CD4-positive, alpha-beta T cell treated with Interleukin-12 subunit alpha and Interleukin-12 subunit beta, for 1 hour (primary cell): ENCODE measurements around the gene MEGF11.
"Not testable (repeated sequence)": the region's sequence is repeated elsewhere in the genome, so short reads cannot be mapped to it uniquely, and the experiment has no call there.

Experiments
- DNase-seq: peaks from one replicate; pipeline ENCODE4 v3.0.0-alpha.2; 2020

Gene MEGF11

DNA sequence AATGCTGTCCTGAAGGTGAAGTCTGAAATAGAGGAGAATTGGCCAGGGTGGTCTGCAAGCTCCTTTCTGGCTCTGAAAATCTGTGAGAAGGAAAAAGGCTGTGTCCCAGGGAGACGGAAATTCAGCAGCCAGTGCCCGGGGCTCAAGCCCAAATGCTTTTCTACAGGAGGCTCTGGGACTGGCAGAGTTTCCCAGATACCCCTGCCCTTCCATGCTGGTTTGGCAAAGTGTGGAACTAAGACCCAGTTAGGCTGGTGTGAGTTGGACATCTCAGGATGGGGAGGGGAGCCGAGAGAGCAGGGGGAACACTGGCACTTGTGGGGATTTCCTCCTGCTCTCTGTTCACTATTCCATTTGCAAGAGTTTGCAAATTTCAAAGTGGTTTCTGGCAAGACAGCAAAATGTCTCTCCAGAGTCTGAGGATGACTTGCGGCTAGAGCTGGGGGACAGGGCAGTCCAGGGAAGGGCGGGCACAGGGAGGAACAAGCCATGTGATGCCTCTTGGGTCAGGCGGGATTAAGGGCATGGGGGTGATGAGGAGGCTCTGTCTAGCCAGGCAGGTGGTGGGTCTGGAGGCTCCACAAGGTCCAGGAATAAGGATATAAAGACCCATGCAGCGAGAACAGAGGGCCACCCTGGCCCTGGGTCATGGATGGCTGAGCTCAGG is 231.9 kb downstream of the MEGF11 start:
- DNase-seq, result no peak

DNA sequence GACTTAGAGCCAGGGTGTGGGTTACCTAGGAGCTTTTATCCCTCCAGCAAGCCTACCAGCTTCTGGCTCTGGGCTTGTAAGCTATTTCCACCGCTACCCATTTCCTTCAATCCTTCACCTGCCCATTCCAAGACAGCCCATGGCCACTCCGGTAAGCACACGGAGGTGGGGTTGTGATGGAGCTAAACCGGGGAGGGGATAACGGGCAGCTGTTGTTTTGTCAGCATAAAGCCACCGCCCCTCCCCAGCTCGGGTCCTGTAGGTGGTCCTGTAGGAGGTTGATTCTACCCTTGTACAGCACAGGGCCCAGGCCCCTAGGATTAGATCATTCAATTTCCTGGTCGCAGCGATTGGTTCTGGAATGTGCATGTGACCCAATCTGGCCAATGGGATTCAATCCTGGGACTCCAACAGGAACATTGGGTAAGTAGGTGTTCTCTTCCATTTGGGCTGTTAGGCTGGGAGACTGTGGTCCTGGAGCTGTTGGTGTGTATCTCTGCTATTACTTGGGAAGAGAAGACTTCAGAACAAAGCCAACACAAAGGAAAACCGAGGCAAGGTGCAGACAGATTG is 233.6 kb downstream of the MEGF11 start:
- DNase-seq, result no peak

DNA sequence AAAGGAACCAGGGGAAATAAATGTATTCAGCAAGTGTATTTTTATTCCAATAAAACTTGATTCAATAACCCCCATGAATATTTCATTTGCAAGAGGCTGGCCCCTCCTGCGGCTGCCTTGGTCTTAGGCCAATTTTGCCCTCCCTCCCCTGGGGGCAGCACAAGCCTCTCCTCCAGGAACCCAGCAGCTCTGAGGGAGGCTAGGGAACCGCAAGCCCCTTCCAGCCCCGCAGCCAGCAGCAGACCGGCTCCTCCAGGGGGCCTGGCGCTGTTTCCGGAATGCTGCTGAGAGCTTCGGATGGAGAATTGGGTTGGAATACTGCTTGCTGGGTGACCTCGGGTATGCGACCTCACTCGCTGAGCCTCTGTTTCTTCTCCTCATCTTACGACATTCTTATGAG is 234.2 kb downstream of the MEGF11 start:
- DNase-seq, result no peak

DNA sequence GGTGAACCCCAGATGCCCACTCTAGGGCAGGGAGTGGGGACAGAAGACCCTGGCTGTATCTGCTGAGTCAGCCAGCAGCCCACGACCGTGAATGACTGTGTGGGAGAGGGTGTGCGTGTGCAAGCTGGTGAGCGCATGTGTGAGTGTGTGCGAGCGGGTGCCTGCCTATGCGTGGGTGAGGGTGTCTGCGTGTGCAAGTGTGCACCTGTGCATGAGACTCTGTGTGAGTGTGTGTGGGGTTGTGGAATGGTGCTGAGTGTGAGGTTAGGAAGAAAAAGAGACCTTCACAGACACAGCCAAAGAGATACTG is 235.1 kb downstream of the MEGF11 start:
- DNase-seq, result no peak

DNA sequence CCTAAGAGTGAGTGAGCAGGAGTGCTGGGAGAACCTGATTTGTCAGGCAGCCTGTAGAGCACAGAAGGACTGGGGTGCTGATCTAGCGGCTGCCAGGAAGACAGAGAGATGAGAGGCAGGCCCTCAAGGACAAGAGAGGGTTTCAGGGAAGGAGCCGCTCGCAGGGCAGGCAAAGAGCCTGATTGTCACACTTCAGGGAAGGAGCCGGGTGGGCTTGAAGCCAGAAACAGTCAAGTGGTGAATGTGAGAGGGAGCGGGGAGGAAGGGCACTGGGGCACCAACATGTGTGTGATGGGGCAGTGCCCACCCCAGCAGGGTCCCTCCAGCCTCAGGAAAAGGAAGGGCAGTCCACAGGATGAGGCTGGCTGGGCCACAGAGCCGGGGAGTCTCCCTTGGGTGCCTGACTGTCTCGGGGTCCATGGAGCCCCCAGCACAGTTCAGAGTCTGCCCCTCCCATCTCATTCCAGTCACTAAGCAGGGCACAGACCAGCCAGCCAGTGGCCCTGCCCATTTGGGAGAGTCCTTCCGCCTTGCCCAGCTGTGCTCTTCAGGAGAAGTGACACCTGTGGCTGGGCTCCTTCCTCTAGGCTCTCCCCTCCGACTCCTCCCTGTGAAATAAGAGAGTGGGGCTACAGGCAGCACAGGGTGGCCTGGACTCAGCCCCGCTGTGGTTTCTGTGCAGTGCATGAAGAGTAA is 235.6 kb downstream of the MEGF11 start:
- no peak for DNase-seq

DNA sequence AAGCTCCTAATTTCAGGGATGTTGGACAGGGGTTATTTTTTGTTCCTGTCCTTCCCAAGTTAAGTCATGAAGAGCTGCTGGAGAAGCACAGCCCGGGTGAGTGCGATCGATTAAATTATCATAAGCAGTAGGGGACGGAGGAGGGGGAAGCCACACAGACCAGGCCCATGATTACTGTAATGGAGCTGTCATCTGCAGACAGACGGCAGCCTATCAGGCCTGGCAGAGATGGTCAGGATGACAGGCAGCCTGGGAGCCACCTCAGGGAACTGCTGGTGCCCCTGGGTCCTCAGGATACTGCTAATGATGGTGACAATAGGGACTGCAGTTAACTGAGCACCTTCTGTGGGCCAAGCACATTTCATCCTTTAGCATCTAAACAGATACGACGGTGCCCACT is 236.6 kb downstream of the MEGF11 start:
- no peak for DNase-seq

DNA sequence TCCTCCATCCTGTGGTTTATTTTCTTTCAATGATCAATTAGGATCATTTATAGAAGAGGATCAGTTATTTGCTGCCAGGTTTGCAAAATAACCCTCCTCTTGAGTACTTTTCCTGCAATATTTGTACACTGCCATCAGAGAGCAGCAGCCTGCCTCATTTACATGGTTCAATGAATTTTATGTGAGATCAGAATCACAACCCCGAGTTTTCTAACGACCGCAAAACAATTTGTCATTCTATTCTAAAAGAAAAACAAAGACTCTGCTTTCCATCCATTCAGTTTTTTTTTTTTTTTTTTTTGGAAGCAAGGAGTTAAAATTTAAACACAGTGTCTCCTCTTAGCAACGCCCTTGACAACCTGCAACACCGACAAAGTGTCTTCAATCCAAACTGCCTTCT is 237.4 kb downstream of the MEGF11 start:
- DNase-seq, result no peak

DNA sequence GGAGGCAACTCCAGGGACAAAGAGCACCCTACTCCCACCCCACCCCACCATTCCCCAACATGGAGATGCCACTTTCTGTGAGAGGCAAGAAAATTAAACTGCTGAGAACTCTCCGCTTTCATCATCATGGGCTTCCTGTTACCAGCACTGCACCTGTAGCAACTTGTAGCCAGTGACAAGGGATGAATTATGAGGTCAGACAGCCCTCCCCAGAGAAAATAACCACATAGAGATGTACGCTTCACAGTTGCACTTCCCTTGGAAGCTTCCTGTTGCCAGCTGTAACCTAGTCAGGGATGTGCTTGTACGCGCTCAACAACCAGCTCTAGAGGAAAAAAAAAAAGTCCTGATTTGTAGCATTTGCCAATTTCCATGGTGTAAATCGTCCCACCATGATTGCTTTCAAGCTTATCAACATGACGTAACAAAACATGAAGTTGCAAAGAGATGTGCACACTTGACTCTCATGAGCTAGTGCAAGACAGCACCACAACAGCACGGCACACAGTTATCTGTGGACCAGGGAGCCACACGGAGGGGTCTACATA is 238.8 kb downstream of the MEGF11 start:
- no peak for DNase-seq

DNA sequence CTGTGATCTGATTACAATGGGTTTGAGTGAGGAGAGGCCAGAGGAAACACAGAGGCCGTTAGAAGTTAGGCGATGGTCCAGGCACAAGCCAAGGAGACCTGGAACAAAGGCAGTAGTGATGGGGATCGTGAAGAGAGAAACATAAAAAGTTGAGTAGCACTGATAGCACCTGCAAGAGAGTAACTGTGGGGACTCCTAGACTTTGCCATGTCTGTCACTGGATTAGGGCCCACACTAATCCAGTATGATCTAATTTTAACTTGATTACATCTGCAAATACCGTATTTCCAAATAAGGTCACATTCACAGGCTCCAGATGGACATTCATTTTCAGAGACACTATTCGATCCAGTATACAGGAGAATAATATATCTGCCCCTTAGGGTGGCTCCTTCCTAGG is 239.5 kb downstream of the MEGF11 start:
- DNase-seq, result no peak

DNA sequence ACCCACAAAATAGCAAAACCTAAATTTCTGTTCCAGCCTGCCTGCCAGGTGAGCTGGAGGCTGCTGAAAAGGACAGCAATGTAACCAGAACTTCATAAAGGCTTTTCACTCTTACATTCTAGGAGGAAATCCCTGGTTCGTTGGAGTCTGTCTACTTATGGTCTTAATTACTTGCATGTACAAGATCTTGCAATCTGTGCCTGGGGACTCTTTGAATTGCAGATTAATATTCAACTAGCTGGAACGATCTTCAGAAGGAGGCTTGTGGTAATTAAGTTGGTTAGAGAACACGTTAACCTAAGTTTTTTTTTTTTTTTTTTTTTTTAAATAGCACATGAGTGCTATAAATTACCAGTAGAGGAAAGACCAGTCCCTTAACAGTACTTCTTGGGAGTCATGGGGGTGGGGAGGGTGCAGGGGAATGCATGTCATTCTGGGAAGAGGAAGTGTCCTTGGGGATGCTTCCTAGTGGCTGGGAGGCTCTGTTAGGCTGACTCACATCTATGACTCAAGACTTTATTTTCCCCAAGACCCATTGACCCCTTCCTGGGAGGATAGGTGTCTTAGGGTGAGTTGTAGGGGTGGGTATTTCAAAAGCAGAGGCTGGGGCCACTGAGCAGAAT is 244.5 kb downstream of the MEGF11 start:
- no peak for DNase-seq

DNA sequence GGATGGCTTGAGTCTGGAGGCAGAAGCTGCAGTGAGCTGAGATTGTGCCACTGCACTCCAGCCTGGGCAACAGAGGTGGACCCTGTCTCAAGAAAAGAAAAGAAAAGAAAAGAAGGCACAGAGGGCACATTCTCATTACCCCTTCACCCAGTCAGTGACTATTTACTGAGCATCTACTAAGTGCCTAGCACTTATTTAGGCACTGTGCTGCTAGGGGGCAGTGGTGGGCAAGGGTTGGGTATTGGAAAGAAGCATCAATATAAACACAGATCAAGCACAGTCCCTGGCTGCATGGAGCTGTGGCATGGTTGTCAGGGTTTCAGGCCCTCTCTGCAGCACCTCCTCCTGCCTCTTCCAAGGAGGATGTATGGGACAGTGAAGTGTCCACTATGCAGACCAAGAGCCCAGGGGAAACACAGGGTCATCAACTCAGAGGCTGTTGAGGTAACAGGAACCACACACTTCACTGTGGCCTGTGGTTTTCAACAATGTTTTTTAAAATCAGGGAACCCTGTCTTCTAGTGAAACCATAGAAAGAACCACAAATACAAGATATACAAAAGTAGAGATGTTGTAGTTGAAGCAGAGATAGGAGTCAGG is 245.8 kb downstream of the MEGF11 start:
- no peak for DNase-seq

DNA sequence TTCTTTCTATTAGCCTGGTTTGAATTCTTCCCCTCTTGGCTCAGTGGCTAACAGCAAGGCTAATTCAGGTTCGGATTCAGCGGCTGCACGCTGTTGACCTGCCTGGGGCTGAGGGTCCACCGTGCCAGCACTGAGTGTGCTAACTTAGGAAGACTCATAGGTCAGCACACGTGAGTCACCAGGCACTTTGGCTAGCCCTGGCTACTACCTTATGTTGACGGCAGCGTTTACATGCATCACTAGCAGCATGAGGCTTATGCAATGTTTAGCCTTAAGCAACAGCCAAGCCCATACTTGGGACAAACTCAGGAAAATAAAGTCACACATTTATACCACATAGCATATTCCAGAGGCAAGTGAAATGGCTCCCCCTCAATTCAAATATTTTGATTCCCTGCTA is 246.6 kb downstream of the MEGF11 start:
- no peak for DNase-seq

DNA sequence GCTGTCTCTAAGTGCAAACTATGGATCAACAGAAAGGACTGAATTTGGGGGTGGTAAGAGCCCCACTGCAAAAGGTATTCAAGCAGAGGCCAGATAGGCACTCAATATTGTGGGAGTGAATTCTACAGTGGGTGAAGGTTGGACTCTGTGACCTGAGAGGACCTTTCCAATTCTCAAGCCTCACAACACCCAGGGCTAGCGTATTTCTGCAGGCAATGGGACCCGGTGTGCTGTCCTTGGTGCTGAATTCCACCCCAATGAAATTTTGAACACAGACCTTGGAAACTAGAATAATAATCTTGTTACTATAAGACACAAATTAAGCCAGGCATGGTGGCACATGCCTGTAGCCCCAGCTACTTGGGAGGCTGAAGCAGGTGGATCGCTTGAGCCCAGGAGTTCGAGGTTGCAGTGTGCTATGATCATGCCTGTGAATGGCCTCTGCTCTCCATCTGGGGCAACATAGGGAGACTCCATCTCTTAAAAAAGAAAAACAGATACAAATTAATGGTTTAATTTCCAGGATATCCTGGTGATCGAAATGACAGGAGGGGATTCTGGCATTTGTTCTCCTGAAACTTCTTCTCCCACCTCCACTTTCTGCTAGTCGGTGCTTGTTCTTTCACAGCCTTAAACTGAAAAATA is 248.8 kb downstream of the MEGF11 start:
- DNase-seq, result no peak

DNA sequence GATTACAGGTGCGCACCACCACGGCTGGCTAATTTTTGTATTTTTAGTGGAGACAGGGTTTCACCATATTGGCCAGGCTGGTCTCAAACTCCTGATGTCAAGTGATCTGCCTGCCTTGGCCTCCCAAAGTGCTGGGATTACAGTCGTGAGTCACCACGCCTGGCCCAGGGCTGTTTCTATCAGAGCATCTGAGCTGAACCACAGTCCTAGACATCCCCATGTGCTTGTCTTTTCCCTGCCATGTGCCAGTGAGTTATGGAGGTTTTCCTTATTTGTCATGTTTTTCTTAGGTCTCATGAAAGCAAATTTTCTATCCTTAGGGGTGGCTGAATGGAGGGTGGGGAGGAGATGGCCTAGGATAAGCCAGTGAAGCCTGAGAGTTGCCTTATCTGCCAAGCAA is 250.4 kb downstream of the MEGF11 start:
- DNase-seq, result not testable (repeated sequence)

DNA sequence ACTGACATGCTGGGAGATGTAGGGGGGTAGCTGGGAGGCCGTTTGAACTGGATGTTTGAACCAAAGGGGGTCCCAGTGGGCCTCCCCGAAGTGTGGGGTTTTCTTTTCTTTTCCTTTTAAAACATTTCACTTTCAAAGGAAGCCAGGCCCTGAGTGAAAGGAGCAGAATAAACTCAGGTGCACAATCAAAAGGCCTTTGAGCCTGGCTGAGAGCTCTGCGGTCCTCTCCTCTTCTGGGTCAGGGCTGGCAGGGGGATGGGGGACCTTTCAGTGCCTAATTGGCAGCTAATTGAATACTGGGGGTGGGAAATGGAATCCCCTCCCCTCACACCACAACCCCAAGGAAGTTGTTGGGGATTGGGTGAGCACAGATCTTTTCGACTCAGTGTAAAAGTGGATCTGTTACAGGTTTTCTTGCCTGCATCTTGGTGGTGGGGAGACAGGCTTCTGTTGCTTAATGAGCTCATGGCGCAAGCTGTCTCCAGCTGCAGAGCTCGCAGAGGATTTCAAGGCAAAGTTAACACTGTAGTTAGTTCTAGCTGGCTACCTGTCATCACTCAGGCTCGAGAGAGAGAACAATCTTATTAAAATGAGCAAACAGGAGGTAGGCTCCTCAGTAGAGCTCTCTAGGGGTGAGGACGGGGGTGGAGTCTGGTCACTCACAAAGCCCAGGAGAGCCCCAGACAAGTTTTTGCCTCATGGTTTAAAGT is 251.7 kb downstream of the MEGF11 start:
- DNase-seq, result no peak

DNA sequence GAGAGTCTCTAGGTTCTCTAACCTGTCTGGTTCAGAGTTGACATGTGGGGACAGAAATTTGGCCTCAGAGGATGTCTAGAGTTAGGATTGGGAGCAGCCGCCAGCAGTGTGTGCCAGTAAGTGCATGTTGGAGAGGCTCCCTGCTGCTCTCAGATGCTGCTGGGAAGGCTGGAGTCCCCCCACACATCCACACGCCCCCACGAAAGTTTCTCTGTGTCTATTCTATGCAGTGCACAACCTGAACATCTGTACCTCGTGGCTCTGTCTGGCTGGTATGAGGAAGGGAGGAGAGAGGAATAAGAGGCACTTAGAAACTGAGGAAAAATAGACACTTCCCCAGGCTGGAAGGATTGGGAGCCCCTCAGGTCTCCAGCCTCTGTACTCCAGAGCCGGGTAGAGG is 252.5 kb downstream of the MEGF11 start:
- DNase-seq, result no peak

DNA sequence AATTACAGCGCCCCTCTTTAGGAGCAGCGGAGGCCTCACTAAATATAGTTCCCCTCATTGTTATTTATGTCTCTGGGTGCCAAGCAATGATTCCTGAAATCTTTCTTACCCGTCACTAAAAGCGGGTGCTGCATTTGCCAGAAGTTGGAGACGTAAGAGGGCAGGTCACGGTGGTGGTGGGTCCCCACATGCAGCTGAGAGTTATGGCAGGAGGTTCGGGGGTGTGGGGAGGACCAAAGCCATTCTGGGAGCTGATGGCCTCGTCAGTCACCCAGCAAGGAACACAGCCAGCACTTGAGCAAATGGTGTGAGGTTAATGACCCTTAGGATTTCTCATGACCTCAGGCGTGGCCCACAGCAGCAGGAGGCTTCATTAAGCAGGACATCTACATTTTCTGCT is 255.1 kb downstream of the MEGF11 start:
- DNase-seq, result no peak

DNA sequence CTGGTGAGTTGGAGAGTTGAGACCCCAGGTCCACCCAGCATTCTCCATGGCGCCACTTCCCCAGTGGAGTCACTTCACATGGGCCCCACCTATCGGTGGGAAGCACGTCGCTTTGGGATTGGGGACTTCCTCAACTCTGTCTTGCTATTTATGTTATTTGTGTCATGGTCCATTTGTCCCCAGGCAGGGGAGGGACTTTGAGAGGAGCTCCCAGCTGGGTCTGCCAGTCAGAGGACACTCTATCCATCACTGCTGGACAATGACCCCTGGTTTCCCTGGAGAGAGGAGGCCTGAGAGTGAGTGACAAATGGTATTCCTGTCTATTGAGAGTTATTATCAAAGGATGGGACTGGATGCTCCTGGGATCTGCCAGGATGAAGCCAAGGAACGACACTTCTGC is 256.6 kb downstream of the MEGF11 start:
- DNase-seq, result no peak

DNA sequence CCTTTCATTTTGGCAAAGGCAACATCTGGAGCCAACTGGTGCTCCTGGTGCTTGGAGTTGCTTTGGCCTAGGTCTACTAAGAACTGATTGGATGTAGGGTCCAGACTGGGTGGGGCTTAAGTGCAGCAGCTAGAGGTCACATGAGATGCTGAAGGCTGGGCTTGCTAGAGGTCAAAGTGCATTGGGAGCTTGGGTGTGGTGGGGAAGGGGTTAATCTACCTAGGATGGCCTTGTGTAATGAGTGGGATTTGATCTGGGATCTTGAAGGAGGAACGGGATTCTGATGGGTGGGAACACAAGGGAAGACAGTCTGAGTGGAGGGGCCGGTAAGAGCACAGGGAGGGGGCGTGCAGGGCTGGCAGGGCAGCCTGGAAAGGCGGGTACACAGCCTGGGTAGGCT is 258.7 kb downstream of the MEGF11 start:
- no peak for DNase-seq

DNA sequence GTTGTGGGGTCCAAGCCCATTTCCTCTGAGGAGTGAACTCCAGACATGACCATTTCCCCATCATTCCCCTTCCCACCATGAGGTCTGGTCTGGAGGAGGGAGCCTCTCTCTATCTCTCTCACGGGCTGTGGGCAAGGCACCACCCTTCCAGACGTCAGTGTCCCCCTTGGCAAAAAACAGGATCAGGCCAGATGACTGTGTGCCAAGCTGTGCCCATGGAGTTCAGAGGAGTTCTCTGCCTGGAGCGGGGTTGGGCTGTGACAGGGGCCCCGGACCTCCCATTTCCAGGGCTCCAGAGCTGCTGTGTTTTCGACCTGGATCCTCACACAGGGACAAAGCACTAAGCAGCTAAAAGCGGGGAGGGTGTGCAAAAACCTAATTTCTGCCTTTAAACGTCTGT is 259.8 kb downstream of the MEGF11 start:
- no peak for DNase-seq

DNA sequence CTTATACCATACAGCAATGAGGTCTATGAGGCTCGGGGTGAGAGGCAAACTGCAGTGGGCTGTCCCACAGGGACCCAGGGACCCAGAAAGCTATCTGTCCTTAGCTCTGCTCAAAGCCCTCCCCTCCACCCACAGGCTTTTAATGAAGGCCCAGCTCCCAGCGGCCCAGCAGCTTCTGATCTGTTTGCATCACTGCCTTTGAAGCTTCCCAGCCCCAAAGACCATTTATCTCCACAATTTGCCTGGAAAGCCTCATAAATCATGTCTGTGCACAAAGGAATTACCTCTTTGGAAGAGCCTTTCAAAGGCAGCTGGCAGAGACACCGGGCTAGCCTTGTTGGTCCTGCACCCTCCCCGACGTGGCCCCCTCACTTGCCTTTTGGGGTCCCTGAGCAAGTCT is 260.3 kb downstream of the MEGF11 start:
- no peak for DNase-seq

DNA sequence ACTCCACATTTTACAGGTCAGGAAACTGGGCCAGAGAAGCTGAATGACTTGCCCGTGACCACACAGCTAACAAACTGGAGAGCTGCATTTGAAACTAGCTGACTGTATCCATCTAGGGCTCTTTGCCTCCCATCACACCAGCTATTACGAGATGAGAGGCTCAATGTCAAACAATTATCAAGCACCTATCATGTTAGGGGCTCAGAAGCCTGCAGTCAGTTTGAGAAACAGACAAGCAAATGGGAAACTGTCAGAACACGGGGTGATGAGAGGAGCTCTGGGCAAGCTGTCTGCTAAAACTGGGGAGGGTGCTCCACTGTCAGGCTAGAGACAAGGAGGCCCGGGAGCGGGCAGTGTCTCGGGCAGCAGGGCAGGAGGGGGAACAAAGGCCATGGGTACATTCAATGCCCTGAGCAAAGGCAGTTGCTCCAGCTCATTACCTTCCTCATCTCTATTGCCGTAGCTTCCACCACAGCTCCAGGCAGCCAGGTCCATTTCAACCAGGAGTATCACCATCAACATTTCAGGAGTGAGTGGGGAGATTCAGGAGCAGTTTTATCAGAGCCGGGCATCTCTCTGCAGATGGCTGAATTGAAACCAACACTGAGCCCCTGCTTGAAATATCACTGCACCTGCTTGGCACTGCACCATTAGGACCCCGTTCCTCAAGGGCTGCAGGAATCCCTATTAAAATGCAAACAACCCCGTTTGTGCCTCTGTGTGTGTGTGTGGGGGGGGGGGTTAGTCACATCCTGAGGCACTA is 261.6 kb downstream of the MEGF11 start:
- no peak for DNase-seq
